HEK293 (cell line): Measurements from ENCODE around the gene MYLK.

Experiments used
- CTCF ChIA-PET: fragments of 350-600 bp; formaldehyde crosslinking; extraction: SDS; loops from one replicate; lab custom pipeline; 2021; ENCODE audit warnings: antibody characterized with exemption; lab: Yijun Ruan, JAX
- POLR2A ChIA-PET: fragments of 300-600 bp; formaldehyde crosslinking; extraction: SDS; loops from one replicate; lab custom pipeline; 2020; ENCODE audit warnings: antibody characterized with exemption, inconsistent platforms; lab: Yijun Ruan, JAX
- H3K27ac ChIP-seq: fragments of 200-500 bp; sonication (Bioruptor generic); 2 replicates; pipeline ENCODE4 v1.5.1; 2014; ENCODE audit warnings: low read depth, low read length, control low read depth, inconsistent platforms; ENCODE audit errors: extremely low read depth
- H3K36me3 ChIP-seq, 2 experiments: fragments of 200-500 bp in 1 of 2; sonication (Bioruptor generic) in 1 of 2; 1 replicate in 1 of 2; 2 replicates in 1 of 2; pipeline ENCODE4 v1.5.1; 2014 to 2017; ENCODE audit warnings: inconsistent platforms in 2 of 2, low read length in 2 of 2; ENCODE audit not compliant: control insufficient read depth in 2 of 2, insufficient read depth in 1 of 2
- H3K4me1 ChIP-seq: fragments of 200-500 bp; sonication (Bioruptor generic); 2 replicates; pipeline ENCODE4 v1.5.1; 2014; ENCODE audit warnings: mild to moderate bottlenecking, low read length, inconsistent platforms; ENCODE audit not compliant: control insufficient read depth, insufficient read depth
- H3K4me3 ChIP-seq: 2 replicates; pipeline ENCODE4 v1.5.1; 2011; ENCODE audit warnings: low read depth, mild to moderate bottlenecking, control low read depth, low read length, moderate library complexity
- H3K9me3 ChIP-seq: fragments of 200-500 bp; sonication (Bioruptor generic); 2 replicates; pipeline ENCODE4 v1.5.1; 2014; ENCODE audit warnings: low read depth, low read length, inconsistent platforms; ENCODE audit not compliant: control insufficient read depth, insufficient read depth
- BCL6B ChIP-seq: fragments of 450-650 bp; formaldehyde crosslinking; IDR thresholded peaks from 2 replicates; pipeline ENCODE4 v1.5.1; 2017; ENCODE audit warnings: missing biosample characterization, missing genetic modification characterization
- GLIS2 ChIP-seq: fragments of 450-650 bp; formaldehyde crosslinking; IDR thresholded peaks from 2 replicates; pipeline ENCODE4 v1.5.1; 2016; ENCODE audit warnings: missing biosample characterization, missing genetic modification characterization
- MEIS1 ChIP-seq: sonication (generic); formaldehyde crosslinking; IDR thresholded peaks from 2 replicates; pipeline ENCODE4 v1.8.1; 2022; ENCODE audit warnings: missing genetic modification reagents, mild to moderate bottlenecking, borderline replicate concordance
- RBAK ChIP-seq: fragments of 450-650 bp; formaldehyde crosslinking; IDR thresholded peaks from 2 replicates; pipeline ENCODE4 v1.5.1; 2016; ENCODE audit warnings: missing biosample characterization, missing genetic modification characterization
- SALL2 ChIP-seq: fragments of 450-650 bp; formaldehyde crosslinking; IDR thresholded peaks from 2 replicates; pipeline ENCODE4 v1.5.0; 2017; ENCODE audit warnings: missing biosample characterization, mild to moderate bottlenecking, missing genetic modification characterization, borderline replicate concordance
- SCRT1 ChIP-seq: fragments of 450-650 bp; formaldehyde crosslinking; IDR thresholded peaks from 2 replicates; pipeline ENCODE4 v1.5.1; 2016; ENCODE audit warnings: missing biosample characterization, missing genetic modification characterization, borderline replicate concordance
- SP7 ChIP-seq: fragments of 450-650 bp; formaldehyde crosslinking; IDR thresholded peaks from 2 replicates; pipeline ENCODE4 v1.5.1; 2016; ENCODE audit warnings: missing biosample characterization, missing genetic modification characterization
- YY2 ChIP-seq: fragments of 450-650 bp; formaldehyde crosslinking; IDR thresholded peaks from 2 replicates; pipeline ENCODE4 v1.5.1; 2016; ENCODE audit warnings: missing biosample characterization, missing genetic modification characterization
- ZBTB1 ChIP-seq: fragments of 450-650 bp; formaldehyde crosslinking; IDR thresholded peaks from 2 replicates; pipeline ENCODE4 v1.5.1; 2016; ENCODE audit warnings: missing biosample characterization, missing genetic modification characterization
- ZBTB48 ChIP-seq: fragments of 450-650 bp; formaldehyde crosslinking; IDR thresholded peaks from 2 replicates; pipeline ENCODE4 v1.5.1; 2016; ENCODE audit warnings: missing biosample characterization, missing genetic modification characterization
- ZNF114 ChIP-seq: fragments of 450-650 bp; formaldehyde crosslinking; IDR thresholded peaks from 2 replicates; pipeline ENCODE4 v1.5.0; 2017; ENCODE audit warnings: missing biosample characterization, missing genetic modification characterization
- ZNF140 ChIP-seq: fragments of 450-650 bp; formaldehyde crosslinking; IDR thresholded peaks from 2 replicates; pipeline ENCODE4 v1.5.1; 2016; ENCODE audit warnings: missing biosample characterization, missing genetic modification characterization
- ZNF146 ChIP-seq: fragments of 450-650 bp; formaldehyde crosslinking; IDR thresholded peaks from 2 replicates; pipeline ENCODE4 v1.5.1; 2016; ENCODE audit warnings: missing biosample characterization, missing genetic modification characterization
- ZNF16 ChIP-seq: fragments of 450-650 bp; formaldehyde crosslinking; IDR thresholded peaks from 2 replicates; pipeline ENCODE4 v1.5.1; 2016; ENCODE audit warnings: low read depth, missing biosample characterization, missing genetic modification characterization
- ZNF174 ChIP-seq: fragments of 450-650 bp; formaldehyde crosslinking; IDR thresholded peaks from 2 replicates; pipeline ENCODE4 v1.5.0; 2017; ENCODE audit warnings: missing biosample characterization, mild to moderate bottlenecking, missing genetic modification characterization
- ZNF184 ChIP-seq: fragments of 450-650 bp; IDR thresholded peaks from 2 replicates; pipeline ENCODE4 v1.5.1; 2018; ENCODE audit warnings: missing biosample characterization, mild to moderate bottlenecking, missing genetic modification characterization
- ZNF19 ChIP-seq: fragments of 450-650 bp; formaldehyde crosslinking; IDR thresholded peaks from 2 replicates; pipeline ENCODE4; 2016; ENCODE audit warnings: missing biosample characterization, missing genetic modification characterization, low read depth
- ZNF335 ChIP-seq: fragments of 450-650 bp; formaldehyde crosslinking; conservative IDR thresholded peaks from 2 replicates; pipeline ENCODE4 v1.5.1; 2016; ENCODE audit warnings: missing biosample characterization, missing genetic modification characterization
- ZNF366 ChIP-seq: fragments of 450-650 bp; formaldehyde crosslinking; conservative IDR thresholded peaks from 2 replicates; pipeline ENCODE4 v1.5.1; 2016; ENCODE audit warnings: missing biosample characterization, missing genetic modification characterization
- ZNF391 ChIP-seq: fragments of 450-650 bp; formaldehyde crosslinking; IDR thresholded peaks from 2 replicates; pipeline ENCODE4 v1.5.1; 2016; ENCODE audit warnings: low read depth, missing biosample characterization, missing genetic modification characterization, borderline replicate concordance
- ZNF488 ChIP-seq: fragments of 450-650 bp; formaldehyde crosslinking; IDR thresholded peaks from 2 replicates; pipeline ENCODE4 v1.5.1; 2016; ENCODE audit warnings: missing biosample characterization, missing genetic modification characterization
- ZNF544 ChIP-seq: fragments of 450-650 bp; formaldehyde crosslinking; IDR thresholded peaks from 2 replicates; pipeline ENCODE4 v1.5.0; 2017; ENCODE audit warnings: missing biosample characterization, missing genetic modification characterization
- ZNF558 ChIP-seq: fragments of 450-650 bp; formaldehyde crosslinking; IDR thresholded peaks from 2 replicates; pipeline ENCODE4 v1.5.1; 2016; ENCODE audit warnings: missing biosample characterization, missing genetic modification characterization
- ZNF560 ChIP-seq: fragments of 450-650 bp; formaldehyde crosslinking; IDR thresholded peaks from 2 replicates; pipeline ENCODE4 v1.5.1; 2017; ENCODE audit warnings: missing biosample characterization, missing genetic modification characterization, borderline replicate concordance
- ZNF580 ChIP-seq: fragments of 450-650 bp; formaldehyde crosslinking; IDR thresholded peaks from 2 replicates; pipeline ENCODE4 v1.5.1; 2016; ENCODE audit warnings: missing biosample characterization, missing genetic modification characterization
- ZNF660 ChIP-seq: fragments of 450-650 bp; IDR thresholded peaks from 2 replicates; pipeline ENCODE4 v1.5.1; 2018; ENCODE audit warnings: missing biosample characterization, mild to moderate bottlenecking, missing genetic modification characterization
- ZNF747 ChIP-seq: fragments of 450-650 bp; formaldehyde crosslinking; IDR thresholded peaks from 2 replicates; pipeline ENCODE4 v1.5.1; 2016; ENCODE audit warnings: missing biosample characterization, missing genetic modification characterization
- ZNF776 ChIP-seq: fragments of 450-650 bp; formaldehyde crosslinking; IDR thresholded peaks from 2 replicates; pipeline ENCODE4 v1.5.0; 2017; ENCODE audit warnings: missing biosample characterization, missing genetic modification characterization, borderline replicate concordance
- TF ChIP-seq, protein P1 (sequence below): fragments of 450-650 bp; formaldehyde crosslinking; IDR thresholded peaks from 2 replicates; pipeline ENCODE4 v1.5.1; 2016; ENCODE audit warnings: missing biosample characterization, missing genetic modification characterization
- TF ChIP-seq, protein P2 (sequence below): fragments of 450-650 bp; formaldehyde crosslinking; IDR thresholded peaks from 2 replicates; pipeline ENCODE4 v1.5.1; 2016; ENCODE audit warnings: missing biosample characterization, missing genetic modification characterization
- TF ChIP-seq, protein P3 (sequence below): fragments of 450-650 bp; formaldehyde crosslinking; IDR thresholded peaks from 2 replicates; pipeline ENCODE4 v1.5.1; 2016; ENCODE audit warnings: missing biosample characterization, missing genetic modification characterization

The MYLK gene

DNA sequence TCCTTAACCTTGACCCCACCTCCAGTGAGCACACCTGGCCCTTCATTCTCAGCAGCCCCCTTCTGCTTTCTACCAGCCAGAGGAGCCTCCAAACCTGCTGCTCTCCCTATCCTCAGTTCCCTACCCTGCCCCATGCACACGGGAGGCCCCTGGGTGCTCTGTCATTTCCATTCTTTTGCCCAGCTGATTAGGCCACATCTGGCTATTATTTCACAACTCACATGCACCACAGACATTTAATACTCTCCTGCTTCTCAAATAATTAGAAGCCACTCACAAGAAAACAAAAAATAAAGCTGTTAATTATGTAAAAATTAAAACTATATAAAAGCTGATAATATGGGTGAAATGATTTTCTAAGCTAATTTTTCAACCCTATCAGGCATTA is 50.7 kb downstream of the MYLK start:
- POLR2A ChIA-PET: no interaction called here
- peaks cover 0 to 6% of the 10 kb centered on the region in 2 experiments; a peak in 1 of 3 replicates for H3K36me3 ChIP-seq
- TF ChIP-seq ZNF747 (tag by site-specific recombination) (no peak), ZNF366 (no peak), GLIS2 (tag by site-specific recombination) (no peak), ZNF184 (no peak), ZNF335 (tag by site-specific recombination) (no peak), RBAK (tag by site-specific recombination) (no peak), BCL6B (tag by site-specific recombination) (no peak), SP7 (no peak), YY2 (tag by site-specific recombination) (no peak), ZNF488 (tag by site-specific recombination) (no peak), ZNF16 (tag by site-specific recombination) (no peak), ZBTB48 (tag by site-specific recombination) (no peak), ZNF660 (tag by site-specific recombination) (no peak), MEIS1 (no peak), ZNF560 (tag by site-specific recombination) (no peak), ZNF544 (tag by site-specific recombination) (no peak), ZNF19 (tag by site-specific recombination) (no peak), ZNF114 (no peak)
- TF ChIP-seq, protein P1, sequence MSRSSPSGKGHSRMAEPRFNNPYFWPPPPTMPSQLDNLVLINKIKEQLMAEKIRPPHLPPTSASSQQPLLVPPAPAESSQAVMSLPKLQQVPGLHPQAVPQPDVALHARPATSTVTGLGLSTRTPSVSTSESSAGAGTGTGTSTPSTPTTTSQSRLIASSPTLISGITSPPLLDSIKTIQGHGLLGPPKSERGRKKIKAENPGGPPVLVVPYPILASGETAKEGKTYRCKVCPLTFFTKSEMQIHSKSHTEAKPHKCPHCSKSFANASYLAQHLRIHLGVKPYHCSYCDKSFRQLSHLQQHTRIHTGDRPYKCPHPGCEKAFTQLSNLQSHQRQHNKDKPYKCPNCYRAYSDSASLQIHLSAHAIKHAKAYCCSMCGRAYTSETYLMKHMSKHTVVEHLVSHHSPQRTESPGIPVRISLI: no peak
- TF ChIP-seq, protein P2, sequence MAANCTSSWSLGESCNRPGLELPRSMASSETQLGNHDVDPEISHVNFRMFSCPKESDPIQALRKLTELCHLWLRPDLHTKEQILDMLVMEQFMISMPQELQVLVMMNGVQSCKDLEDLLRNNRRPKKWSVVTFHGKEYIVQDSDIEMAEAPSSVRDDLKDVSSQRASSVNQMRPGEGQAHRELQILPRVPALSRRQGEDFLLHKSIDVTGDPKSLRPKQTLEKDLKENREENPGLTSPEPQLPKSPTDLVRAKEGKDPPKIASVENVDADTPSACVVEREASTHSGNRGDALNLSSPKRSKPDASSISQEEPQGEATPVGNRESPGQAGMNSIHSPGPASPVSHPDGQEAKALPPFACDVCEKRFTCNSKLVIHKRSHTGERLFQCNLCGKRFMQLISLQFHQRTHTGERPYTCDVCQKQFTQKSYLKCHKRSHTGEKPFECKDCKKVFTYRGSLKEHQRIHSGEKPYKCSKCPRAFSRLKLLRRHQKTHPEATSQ (tag by site-specific recombination): no peak
- TF ChIP-seq, all 188 proteins: peak for 0
- no peaks in the 10 kb centered on the region for H3K9me3 ChIP-seq
- H3K4me3 ChIP-seq: no peak overlapping the region
- CTCF ChIA-PET: no interaction called here
- no peaks in the 10 kb centered on the region for H3K4me1 ChIP-seq
- H3K27ac ChIP-seq: no peak overlapping the region

- CTCF ChIA-PET: no interaction called here
- Histone ChIP-seq H3K4me3 (no peak overlapping the region), H3K27ac (no peak overlapping the region), H3K36me3 (peaks cover 0 to 6% of the 10 kb centered on the region in 2 experiments; a peak in 1 of 3 replicates), H3K4me1 (no peaks in the 10 kb centered on the region), H3K9me3 (no peaks in the 10 kb centered on the region)
- POLR2A ChIA-PET: no interaction called here
- TF ChIP-seq, protein P3, sequence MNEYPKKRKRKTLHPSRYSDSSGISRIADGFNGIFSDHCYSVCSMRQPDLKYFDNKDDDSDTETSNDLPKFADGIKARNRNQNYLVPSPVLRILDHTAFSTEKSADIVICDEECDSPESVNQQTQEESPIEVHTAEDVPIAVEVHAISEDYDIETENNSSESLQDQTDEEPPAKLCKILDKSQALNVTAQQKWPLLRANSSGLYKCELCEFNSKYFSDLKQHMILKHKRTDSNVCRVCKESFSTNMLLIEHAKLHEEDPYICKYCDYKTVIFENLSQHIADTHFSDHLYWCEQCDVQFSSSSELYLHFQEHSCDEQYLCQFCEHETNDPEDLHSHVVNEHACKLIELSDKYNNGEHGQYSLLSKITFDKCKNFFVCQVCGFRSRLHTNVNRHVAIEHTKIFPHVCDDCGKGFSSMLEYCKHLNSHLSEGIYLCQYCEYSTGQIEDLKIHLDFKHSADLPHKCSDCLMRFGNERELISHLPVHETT: no peak
- TF ChIP-seq ZBTB1 (tag by site-specific recombination) (no peak), ZNF580 (tag by site-specific recombination) (no peak), ZNF558 (no peak), SALL2 (tag by site-specific recombination) (no peak), ZNF146 (tag by site-specific recombination) (no peak), SCRT1 (tag by site-specific recombination) (no peak), ZNF776 (tag by site-specific recombination) (no peak), ZNF140 (tag by site-specific recombination) (no peak), ZNF174 (tag by site-specific recombination) (no peak), ZNF391 (tag by site-specific recombination) (no peak)
Observed at GRCh38 chr3:123832692-123833397, 51.3 kb downstream of the MYLK start.
